HG03139 (cell line): ENCODE results near the gene GIMAP1.

Source experiments
- ATAC-seq: cut with Tn5 transposase; IDR thresholded peaks from one replicate; pipeline ENCODE4 v1.9.1; 2021; ENCODE audit not compliant: unreplicated experiment

Gene GIMAP1

DNA sequence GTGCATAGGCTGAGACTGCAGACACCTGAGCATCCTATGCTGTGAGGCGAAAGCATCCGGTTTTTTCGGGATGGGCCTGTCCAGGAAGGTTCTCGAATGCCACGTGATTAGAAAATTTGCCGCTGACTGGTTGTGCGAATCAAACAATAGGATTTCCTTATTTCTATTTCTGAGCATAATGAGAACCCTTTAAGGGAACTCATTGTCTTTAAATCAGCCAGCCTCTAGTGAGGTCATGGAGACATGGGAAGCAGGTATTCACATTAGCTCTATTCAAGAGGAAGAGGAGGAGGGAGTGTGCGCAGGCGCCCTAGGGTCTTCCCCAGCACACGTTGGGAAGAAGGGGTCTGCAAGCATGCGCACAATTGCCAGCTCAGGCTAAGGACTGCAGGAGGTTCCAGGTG lies 5.6 kb downstream of the GIMAP1 start:
- no peak for ATAC-seq

DNA sequence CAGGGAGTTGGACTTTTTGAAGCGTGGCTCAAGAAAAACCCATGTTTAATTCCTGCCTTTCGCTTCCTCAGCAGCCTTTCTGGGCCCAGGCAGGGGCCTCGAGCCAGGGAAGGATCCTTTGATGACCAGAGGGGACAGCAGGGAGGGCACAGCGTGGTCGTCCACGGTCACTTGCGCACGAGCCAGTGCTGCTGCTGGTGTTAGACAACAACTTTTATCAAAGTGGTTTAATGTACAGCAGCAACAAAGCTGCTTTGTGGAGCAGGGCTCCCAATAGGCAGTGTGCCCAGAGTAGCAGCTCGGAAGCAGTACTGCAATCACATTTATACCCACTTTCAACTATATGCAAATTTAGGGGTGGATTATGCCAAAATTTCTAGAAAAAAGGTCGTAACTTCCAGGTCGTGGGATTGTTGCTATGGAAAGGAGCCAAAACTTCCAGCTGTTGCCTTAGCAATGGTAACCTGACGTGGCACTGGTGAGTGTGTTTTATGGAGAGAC lies 6.1 kb downstream of the GIMAP1 start:
- ATAC-seq = no peak

DNA sequence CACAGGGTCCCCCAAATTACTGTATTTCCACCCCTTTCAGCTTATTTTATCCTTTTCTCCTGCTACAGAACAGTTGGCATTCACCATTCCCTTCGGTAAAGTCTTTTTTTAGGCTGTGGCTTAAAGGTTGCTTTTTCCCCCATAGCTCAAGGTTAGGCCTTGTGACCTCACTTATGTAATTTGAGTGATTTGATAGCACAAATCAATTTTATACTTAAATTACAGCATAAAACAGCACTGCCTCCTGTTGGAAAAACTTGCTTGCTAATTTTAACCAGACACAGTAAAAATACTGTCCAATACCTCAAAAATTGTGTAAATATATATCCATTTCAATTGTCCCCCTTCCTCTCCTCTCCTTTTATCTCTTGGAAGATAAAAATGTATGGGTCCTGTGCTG lies 7.1 kb downstream of the GIMAP1 start:
- no peak for ATAC-seq

DNA sequence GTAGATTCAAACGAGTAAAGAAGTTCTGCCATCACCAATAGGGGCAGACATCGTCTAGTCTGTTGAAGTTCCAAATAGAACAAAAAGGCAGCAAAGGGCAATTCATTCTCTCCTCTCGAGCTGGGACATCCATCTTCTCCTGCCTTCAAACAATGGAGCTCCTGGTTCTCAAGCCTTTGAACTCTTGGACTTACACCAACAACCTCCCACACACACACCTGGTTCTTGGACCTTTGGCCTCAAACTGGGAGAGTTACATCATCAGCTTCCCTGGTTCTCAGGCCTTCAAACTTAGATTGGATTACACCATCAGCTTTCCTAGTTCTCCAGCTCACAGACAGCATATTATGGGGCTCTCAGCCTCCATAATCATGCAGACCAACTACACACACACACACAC lies 11.0 kb downstream of the GIMAP1 start:
- no peak for ATAC-seq

DNA sequence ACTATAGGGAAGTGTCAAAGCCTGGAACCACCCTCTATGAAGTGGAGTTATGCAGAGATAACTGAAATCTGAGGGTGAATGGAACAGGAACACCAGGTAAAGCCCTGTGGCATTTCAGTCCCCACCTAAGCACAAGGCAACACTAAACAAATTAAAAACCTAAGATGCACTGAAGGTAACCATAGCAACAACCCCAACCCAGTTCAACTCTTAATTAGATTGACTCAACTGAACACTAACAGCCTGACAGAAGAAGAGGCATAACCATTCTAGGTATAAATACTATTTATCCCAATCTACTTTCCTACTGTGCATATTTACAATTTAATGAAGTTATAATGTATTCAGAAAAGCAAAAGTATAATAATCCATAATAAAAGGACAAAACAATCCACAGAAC lies 11.6 kb downstream of the GIMAP1 start:
- ATAC-seq = no peak

DNA sequence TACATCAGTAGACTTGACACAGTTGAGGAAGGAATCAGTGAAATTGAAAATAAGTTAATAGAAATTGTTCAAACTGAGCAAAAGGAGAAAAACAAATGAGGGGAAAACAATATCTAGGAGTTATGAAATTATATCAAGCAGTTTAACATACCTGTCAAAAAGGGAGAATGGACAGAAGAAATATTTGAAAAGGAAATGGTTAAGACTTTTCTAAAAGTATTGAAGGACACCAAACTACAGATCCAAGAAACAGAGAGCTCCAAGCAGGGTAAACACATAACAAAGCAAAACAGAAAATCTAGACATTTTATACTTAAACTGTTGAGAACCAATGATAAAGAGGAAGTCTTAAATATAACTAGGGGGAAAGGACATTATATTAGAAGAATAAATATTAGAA lies 12.2 kb downstream of the GIMAP1 start:
- ATAC-seq = no peak

DNA sequence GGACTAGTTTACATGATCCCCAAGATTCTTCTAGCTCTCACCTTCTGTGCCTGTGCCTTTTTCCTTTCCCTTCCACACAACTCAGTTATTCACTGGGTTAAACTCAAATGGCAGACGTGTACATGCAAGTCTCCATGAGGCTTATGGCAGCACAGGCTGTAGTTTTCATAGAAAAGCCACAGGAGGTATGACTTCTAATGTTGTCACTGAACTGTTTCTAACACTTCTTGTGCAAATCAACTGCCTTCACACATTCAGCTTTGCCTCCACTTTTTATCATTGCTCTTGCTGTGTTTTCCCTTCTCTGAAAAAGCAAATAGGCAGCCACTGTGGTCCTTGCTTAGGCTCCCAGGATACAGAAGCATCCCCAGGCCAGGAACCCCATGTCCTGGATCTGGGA lies 15.5 kb downstream of the GIMAP1 start:
- ATAC-seq = no peak

DNA sequence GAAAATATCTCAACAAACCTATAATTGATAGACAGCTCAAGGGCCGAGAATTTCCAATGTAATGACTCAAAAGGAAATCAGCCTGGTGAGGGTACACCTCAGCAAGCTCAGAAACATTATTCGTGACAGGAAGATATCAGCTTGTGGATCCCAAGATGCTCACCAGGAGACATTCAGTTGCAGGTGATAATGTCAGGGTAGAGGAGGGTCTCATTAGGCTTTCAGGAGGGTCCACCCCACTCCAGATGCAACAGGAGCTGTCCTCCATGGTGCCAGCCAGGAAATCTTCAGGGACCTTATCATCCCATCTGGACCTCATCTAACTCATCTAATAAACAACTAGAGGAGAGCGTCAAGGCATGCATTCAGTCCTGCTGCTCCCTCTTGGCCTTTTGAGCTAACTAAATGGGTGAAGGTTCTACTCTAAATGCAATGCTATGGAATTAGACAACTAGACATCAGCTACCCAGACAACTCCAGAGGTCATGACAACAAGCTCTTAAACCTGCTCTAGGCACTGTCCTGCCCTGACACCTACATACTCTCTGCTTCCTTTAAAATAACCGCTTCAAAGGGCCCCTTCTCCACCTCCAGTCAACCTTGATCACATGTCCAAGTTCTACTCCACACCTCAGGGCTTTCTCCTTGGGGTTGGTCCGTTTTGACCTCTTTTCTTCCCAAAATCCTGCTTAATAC lies 16.5 kb downstream of the GIMAP1 start:
- ATAC-seq = no peak

DNA sequence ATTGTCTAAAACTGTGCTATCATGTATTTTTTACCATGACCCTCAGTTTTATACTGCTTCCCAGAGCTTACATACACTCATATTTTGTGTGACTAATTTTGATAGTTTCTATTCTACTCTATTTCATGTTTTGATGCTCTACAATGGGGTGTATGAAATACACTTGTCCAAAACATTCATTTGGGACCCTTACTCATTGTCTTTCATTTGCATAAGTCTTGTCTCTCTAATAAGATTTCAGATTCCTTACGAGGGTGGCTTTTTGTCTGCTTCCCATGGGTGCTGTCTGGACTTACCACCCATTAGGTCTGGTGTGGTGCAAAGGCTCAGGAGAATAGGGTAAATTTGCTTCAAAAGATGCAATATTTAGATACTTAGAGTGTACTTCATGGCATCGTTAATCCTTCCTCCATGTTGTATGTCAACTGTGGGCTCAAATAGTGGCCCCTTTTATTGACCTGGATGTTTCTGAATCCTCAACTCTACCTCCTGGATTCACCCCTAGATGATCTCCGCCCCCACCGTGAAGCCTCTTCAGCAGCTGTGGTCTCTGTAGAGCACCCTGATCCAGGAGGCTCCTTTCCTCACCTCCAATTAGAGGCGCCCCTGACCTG lies 17.2 kb downstream of the GIMAP1 start:
- ATAC-seq = no peak

DNA sequence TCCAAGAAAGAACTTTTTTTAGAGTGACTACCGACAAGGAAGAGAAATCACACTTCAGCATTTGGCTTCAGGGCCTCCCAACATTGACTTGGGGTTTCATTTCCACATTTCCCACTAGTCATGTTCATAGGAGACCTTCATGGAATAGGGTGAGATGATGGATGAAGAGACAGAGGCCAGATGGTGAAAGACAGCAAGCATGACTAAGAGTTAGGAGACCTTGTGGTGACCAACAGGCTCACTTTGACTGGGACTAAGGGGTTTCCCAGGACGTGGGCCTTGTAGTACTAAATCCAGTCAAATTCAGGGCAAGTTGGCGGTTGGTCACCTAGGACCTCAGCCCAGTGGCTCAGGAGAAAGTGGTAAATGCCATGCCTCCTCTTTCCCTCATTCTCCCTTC lies 17.8 kb downstream of the GIMAP1 start:
- no peak for ATAC-seq

DNA sequence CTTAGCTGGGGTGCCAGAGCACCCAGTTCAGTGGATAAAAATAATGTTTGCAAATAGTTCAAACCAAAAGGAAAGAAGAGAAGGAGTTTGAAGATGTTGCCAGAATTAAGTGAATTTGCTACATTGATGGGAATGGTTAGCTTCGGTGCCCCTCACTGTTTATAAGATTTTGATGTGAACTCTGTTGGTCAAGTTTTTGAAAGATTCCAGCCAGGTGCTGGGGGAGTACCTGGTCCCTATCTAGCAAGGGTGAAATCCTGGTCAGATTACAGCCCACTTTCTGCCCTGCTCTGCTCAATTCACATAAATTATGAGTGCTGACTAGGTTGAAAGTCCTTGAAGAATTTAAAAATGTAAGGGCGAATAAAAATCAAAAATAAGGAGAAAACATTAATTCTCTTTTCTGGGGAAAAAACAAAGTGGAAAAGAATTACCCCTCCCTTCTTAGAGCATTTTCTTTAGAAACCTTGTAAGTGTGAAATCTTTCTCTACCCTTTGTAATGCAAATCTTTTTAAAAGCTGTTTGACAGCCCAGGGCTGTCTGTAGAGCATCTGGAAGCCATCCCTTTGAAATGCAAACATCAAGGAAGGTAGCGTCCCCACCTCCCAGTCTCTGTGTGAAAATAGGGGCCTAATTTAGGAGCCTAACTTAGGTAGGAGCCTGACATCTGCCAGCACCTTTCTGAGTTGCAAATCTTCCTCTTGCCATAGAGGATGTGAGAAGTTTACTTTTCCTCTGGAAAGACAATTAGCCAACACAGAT lies 19.4 kb downstream of the GIMAP1 start:
- no peak for ATAC-seq

DNA sequence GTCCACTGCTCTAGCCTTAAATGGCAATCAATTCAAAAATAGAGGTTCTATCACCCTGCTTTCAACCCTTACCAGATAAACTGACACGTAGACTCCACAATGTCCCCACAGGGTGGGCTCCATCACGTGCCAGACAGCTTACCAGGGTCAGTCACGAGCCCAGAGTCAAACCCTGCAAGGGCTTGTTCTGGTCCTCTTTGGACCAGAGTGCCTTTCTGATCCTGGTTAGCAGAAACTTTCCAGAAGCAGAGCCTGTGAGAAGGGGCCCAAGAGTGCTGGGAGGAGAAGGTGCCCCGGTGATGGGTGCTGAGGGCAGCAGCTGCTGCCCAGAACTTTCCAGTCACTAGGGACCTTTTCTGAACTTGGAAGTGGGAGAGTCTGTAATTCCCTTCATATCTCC lies 20.5 kb downstream of the GIMAP1 start:
- ATAC-seq = no peak

DNA sequence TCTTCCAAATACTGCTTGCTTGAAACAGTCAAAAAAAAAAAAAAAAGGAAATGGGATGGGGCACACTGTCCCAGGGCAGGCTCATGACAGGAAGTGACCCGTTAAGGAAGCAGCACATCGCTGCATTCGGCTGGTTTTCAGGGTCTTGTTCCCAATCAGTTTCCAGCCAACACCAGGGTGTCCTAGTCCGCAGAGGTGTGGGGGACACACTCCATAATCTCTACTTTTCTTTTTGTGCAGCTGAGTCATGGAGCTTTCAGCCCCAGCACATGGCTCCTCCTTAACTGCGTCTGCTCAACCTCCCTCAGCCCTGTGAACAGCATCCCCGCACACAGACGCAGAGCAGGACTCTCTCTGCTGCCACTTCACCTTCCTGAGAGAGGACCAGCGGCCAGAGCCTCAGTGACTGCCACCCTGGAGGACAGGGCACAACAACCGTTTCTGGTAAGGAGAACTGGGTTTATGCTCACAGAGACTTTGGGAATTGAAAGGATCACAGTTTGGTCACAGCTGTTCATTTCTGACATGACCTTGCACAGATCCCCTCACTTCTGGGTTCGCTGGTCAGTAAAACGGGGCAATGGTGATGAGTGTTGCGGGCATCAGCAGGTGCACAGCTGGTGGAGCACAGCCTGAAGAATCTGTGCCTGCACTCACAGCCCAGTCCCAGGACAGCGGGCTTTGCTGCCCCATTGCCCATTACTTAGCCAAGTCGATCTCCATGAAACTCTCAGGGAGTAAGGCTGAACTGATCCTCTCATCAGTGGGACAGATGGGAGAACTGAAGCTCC lies 21.0 kb downstream of the GIMAP1 start, which contains the start of gene GIMAP5:
TSS of gene GIMAP5 (plus strand) at position 154 of the 791 bp plus-strand sequence. CDS start 3,467 bp downstream, outside the sequence.
- peak; percentile 53 for ATAC-seq

DNA sequence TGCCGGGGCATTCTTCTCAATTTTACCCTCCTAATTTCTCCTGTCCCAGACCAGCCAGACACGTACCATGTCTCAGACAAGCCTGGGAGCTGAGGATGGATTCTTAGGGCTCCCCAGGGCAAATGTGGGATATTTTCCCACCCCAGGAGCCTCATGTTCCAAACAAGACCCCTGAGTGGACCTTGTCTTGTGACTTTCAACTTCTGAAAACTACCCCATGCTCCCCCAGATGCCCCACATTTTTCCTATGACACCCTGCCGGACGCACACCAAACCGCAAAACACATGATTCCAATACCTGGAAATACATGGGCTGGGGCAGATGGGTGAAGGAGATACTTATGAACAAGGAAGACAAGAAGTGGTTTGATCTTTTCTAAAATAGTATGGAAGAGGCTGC lies 21.7 kb downstream of the GIMAP1 start:
- no peak for ATAC-seq

DNA sequence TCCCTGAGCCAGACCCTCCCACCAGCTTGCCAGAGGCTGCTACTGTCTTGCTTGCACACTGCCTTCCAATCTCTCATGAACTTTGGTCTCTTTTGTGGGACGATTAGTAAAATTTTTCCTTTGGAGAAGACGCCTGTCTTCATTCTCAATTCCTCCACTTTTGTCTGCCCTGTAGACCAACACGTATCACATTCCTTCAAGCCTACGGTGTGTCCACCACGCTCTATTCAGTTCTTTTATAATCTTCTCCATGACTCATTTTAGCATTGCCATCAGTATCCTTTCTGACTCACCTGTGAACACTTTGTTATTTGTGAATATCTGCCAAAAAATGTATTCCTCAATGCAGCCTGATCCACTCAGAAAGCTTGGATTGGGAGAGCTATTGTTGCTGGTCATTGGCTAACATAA lies 22.2 kb downstream of the GIMAP1 start:
- no peak for ATAC-seq

DNA sequence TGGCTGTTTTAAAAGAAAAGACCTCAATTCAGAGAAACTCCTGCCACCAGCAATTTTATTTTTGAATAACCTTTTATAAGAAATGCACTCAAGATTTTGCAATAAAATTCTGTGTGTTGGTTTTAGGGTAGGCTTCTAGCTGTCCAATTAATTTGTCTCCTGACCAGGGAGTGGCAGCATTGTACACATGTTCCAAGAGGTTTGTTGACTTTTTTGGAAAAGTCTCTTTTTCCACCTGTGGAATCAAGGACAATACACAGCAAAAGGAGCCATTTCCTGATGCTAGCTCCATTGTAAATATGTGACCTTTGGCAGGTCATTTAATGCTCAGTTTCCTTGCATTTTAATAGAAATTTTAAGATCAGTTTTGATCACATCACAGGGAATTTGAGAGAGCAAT lies 22.6 kb downstream of the GIMAP1 start:
- no peak for ATAC-seq

DNA sequence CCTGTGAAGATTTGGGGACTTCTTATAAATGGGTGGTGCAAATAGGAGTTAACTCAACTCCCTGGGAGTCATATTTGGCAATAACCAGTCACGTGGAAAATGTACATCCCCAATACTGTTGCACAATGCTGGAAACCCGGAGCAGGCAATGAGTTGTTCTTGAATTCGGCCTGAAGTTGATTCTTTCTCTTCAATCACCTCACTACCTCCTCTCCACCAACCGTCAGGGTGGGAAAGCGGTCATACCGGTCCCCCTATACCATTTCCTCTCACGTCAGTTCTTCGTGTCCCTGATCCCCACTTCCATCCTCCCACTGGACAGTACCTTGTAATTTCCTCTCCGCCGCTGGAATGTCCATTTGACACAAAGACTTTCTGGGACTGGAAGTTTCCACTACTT lies 23.6 kb downstream of the GIMAP1 start:
- ATAC-seq = no peak

DNA sequence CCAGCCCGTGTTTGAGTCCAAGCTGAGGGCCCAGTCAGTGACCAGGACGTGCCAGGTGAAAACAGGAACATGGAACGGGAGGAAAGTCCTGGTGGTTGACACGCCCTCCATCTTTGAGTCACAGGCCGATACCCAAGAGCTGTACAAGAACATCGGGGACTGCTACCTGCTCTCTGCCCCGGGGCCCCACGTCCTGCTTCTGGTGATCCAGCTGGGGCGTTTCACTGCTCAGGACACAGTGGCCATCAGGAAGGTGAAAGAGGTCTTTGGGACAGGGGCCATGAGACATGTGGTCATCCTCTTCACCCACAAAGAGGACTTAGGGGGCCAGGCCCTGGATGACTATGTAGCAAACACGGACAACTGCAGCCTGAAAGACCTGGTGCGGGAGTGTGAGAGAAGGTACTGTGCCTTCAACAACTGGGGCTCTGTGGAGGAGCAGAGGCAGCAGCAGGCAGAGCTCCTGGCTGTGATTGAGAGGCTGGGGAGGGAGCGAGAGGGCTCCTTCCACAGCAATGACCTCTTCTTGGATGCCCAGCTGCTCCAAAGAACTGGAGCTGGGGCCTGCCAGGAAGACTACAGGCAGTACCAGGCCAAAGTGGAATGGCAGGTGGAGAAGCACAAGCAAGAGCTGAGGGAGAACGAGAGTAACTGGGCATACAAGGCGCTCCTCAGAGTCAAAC lies 26.0 kb downstream of the GIMAP1 start:
- no peak for ATAC-seq

DNA sequence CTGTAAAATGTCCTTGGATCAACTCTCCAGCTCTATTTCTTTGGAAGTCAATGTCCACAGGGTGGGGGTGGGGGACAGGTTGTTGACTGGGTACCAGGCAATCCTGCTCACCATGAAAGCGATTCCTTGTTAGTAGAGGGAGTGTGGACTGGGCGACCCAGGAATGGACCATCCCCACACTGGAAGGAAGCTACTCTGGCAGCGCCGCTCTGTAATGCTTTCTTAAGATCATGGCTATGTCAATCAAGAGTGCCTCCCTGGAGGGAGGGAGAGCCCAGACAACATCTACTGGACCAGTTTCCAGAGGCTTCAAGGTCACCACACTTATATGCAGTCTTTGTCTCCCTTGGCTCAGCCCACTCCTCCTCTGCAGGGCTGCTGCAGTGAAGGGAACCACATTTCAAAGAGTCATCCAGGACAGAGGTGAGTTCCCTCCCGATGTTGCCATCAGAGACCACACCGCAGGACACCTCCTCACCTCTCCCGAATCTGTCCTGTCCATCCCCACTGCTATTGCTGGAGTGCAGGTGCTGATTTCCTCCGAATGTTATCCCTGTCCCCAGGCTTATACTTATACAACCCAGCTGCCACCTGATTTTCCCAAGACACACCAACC lies 27.7 kb downstream of the GIMAP1 start:
- no peak for ATAC-seq

DNA sequence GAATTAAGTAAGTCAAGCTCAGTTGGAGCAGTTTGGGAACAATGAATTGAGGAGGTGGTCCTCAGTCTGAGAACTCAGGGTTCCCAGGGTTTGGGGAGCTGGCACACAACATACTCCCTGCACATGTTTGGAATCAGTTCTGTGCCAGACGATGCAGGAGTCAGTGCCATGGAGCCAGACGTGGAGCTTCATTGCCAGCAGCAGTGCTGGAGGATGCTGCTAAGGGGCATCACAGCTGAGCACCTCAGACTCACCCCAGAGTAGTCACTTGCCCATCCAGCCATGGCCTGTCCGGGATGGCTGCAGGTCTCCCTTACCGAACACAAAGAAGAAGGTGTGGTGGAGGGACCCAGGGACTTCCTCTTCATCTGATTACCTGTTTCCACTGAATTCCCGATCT lies 28.7 kb downstream of the GIMAP1 start:
- ATAC-seq = no peak
